ENCODE measurements around the gene TCP11L2. TPM values are rescaled to one million over a fixed set of nuclear protein-coding genes. Genes with fewer than 3 reads are reported as not detected.
"Not testable (repeated sequence)": the region's sequence is repeated elsewhere in the genome, so short reads cannot be mapped to it uniquely, and the experiment has no call there.

TCP11L2 gene
- total and polyA plus RNA-seq, 12 donors, result 4.9 to 168 (median 119) TPM

DNA sequence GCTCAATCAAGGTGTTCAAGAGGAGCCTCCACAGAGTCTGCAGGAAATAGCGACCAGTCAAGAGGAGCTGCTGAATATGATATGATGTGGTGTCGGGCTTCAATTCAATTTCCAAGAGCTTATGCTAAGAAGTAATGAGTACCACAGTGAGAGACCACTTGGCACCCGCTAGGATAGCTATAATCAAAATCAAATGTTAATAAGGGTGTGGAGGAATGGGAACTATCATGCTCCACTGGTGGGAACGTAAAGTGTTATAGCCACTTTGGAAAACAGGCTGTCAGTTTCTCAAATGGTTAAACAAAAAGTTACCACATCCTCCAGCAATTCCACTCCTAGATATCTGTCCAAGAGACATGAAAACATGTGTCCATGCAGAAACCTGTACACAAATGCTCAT lies 61.7 kb downstream of the TCP11L2 start:
- TF ChIP-seq, protein P1, sequence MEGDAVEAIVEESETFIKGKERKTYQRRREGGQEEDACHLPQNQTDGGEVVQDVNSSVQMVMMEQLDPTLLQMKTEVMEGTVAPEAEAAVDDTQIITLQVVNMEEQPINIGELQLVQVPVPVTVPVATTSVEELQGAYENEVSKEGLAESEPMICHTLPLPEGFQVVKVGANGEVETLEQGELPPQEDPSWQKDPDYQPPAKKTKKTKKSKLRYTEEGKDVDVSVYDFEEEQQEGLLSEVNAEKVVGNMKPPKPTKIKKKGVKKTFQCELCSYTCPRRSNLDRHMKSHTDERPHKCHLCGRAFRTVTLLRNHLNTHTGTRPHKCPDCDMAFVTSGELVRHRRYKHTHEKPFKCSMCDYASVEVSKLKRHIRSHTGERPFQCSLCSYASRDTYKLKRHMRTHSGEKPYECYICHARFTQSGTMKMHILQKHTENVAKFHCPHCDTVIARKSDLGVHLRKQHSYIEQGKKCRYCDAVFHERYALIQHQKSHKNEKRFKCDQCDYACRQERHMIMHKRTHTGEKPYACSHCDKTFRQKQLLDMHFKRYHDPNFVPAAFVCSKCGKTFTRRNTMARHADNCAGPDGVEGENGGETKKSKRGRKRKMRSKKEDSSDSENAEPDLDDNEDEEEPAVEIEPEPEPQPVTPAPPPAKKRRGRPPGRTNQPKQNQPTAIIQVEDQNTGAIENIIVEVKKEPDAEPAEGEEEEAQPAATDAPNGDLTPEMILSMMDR (IDR thresholded peaks at IDR 0.05), result no peak
- DNase-seq, result no peak
- 94 to 95% methylated on average over 4 of the region's 4 CpGs for WGBS, 2 donors
- H3K9me3 ChIP-seq, result no peaks in the 10 kb centered on the region
- H3K27ac ChIP-seq, result no peak overlapping the region
- ATAC-seq, result no peak
- intact Hi-C loops (cut with DNase I), result no loop called here
- no peak overlapping the region for H3K4me3 ChIP-seq
- peaks cover 0 to 9% (median 3%) of the 10 kb centered on the region in 9 donors for H3K4me1 ChIP-seq
- peaks cover 0 to 52% (median 5%) of the 10 kb centered on the region in 9 donors for H3K36me3 ChIP-seq
- H3K27me3 ChIP-seq, result no peaks in the 10 kb centered on the region

DNA sequence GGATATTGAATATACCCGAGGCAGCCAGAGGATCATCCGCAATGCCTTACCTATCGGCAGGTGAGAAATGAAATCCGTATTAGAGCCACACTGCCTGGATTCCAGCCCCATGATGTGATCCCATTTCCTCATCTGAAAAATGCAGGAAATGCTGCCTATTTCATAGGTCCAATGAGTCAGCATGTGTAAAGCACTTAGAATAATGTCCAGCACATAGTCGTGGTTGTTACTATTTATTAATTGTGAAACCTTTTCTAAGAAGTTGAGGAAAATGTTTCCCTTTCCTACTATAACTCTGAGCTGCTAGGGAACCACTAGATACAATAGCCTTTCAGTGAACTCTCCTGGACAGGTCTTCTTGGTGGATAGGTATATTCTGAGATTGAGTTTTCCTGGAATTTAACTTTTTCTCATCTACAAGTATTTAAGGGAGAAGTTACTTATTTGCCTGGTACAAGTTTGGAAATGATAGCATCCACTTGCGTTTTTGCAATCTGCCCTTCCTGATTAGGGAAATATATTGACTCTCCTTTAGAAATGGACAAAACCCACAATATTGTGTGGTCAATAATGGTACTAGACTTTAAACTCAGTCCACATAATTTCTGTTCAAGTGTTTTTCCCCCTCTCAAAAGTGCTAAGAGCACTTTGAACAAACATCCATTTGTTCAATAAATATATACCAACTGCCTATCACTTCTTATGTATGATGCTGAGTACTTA lies 67.3 kb downstream of the TCP11L2 start:
- intact Hi-C loops (cut with DNase I), result no loop called here
- Histone ChIP-seq H3K27ac (no peak overlapping the region), H3K36me3 (peaks cover 0 to 88% (median 21%) of the 10 kb centered on the region in 9 donors), H3K4me3 (no peak overlapping the region), H3K9me3 (peaks cover 0 to 3% (median 0%) of the 10 kb centered on the region in 11 donors), H3K27me3 (no peaks in the 10 kb centered on the region), H3K4me1 (no peaks in the 10 kb centered on the region)
- DNase-seq, result no peak
- no peak for ATAC-seq
- 84% methylated on average over 6 of the region's 6 CpGs for WGBS, 2 donors
- TF ChIP-seq, protein P1 (IDR thresholded peaks at IDR 0.05), result no peak

DNA sequence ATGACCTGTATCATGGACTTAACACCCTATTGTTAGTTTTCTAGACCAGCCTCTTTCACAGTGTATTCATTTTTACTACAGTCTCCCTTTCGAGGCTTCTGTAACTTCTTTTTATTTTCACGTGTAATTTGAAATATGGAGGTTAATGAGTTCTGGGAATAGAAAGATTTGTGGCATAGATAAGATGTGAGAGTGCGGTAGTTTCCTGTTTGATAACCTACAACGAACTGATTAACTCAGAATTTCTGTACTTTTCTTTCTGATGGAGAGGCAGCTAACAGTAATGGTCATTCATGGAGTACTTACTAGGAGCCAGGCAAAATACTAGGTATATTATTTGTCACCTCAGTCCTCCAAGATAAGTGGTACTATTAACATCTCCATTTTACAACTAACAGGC lies 76.3 kb downstream of the TCP11L2 start:
- TF ChIP-seq, protein P1 (IDR thresholded peaks at IDR 0.05), result no peak
- Histone ChIP-seq H3K9me3 (peaks cover 0 to 17% (median 0%) of the 10 kb centered on the region in 11 donors), H3K27me3 (no peaks in the 10 kb centered on the region), H3K4me1 (no peaks in the 10 kb centered on the region), H3K27ac (no peak overlapping the region), H3K36me3 (peaks cover 0 to 92% (median 14%) of the 10 kb centered on the region in 9 donors), H3K4me3 (no peak overlapping the region)
- intact Hi-C loops (cut with DNase I), result no loop called here
- WGBS, 2 donors, result 79 to 83% methylated on average over 4 of the region's 4 CpGs
- ATAC-seq, result no peak
- no peak for DNase-seq

DNA sequence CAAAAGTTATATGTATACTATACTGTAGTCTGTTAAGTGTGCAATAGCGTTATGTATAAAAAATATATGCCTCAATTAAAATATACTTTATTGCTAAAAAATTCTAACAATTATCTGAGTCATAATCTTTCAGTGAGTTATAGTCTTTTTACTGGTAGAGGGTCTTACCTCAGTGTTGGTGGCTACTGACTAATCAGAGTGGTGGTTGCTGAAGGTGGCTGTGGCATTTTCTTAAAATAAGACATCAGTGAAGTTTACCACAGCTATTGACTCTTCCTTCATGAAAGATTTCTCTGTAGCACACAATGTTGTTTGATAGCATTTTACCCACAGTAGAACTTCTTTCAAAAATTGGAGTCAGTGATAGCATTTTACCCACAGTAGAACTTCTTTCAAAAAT lies 78.4 kb downstream of the TCP11L2 start:
- intact Hi-C loops (cut with DNase I), result loop anchor here in 7 of 10 donors (10.0 kb wide), 4 partner anchors 464 to 724 kb away; no protein-coding TSS in a partner anchor
- TF ChIP-seq, protein P1 (IDR thresholded peaks at IDR 0.05), result no peak
- no peak for ATAC-seq
- Histone ChIP-seq H3K4me1 (no peaks in the 10 kb centered on the region), H3K27ac (no peak overlapping the region), H3K27me3 (no peaks in the 10 kb centered on the region), H3K36me3 (peaks cover 0 to 96% (median 14%) of the 10 kb centered on the region in 9 donors), H3K9me3 (peaks cover 0 to 14% (median 0%) of the 10 kb centered on the region in 11 donors), H3K4me3 (no peak overlapping the region)
- no peak for DNase-seq
- WGBS, 2 donors, result 100% methylated on average over 1 of the region's 1 CpG

DNA sequence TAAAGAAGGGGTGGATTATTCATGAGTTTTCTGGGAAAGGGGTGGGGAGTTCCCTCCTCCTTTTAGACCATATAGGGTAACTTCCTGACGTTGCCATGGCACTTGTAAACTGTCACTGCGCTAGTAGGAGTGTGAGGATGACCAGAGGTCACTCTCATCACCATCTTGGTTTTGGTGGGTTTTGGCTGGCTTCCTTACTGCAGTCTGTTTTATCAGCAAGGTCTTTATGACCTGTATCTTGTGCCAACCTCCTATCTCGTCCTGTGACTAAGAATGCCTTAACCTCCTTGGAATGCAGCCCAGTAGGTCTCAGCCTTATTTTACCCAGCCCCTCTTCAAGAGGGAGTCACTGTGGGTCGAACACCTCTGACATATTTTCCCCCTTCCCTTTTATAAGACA lies 79.3 kb downstream of the TCP11L2 start:
- intact Hi-C loops (cut with DNase I), result loop anchor here in 7 of 10 donors (10.0 kb wide), 4 partner anchors 463 to 723 kb away; no protein-coding TSS in a partner anchor
- 76 to 78% methylated on average over 4 of the region's 4 CpGs for WGBS, 2 donors

More for the DNA sequence above, 79.3 kb downstream of the TCP11L2 start:
- H3K4me1 ChIP-seq, H3K27ac ChIP-seq, DNase-seq, H3K4me3 ChIP-seq, H3K27me3 ChIP-seq: not testable (repeated sequence)
- H3K9me3 ChIP-seq, result peaks cover 0 to 14% (median 0%) of the 10 kb centered on the region in 11 donors
- peak in 1 of 8 donors; percentile 22 for ATAC-seq
- H3K36me3 ChIP-seq, result peaks cover 0 to 89% (median 14%) of the 10 kb centered on the region in 9 donors

All from heart right ventricle (tissue), 16 donors.